GM12865 (cell line): ENCODE data around the gene BZW2.

Source experiments
- DNase-seq: peaks from one replicate; pipeline ENCODE4 v3.0.0; 2010; ENCODE audit warnings: low read depth
- H3K4me3 ChIP-seq: 2 replicates; pipeline ENCODE4 v1.5.1; 2011; ENCODE audit warnings: mild to moderate bottlenecking, low read depth, low read length, control low read depth
- TF ChIP-seq, protein P1 (sequence below): IDR thresholded peaks from 2 replicates; pipeline ENCODE4 v1.5.1; 2011; ENCODE audit warnings: low read length, control low read depth, low read depth, inconsistent platforms; ENCODE audit not compliant: insufficient read depth; ENCODE audit errors: missing control alignments

Gene BZW2

DNA sequence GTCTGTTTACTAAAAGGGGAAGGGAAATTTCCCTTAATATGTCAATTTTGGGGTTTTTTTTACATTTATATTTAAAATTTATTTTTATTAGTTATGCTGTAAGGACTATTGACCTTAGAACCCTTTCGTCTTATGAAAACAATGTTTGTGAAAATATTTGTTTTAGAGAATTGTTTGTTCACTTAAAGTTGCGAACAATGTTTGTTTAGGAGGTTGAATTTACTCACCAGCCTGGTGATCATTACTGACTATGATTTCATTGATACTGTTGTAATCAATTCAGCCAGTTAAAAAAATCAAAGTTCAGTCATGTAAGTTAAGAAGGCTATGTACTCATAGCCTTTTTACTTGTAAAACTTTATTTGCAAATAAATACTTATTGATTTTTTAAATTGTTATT lies 80.2 kb downstream of the BZW2 start:
- H3K4me3 ChIP-seq: no peak overlapping the region
- TF ChIP-seq, protein P1, sequence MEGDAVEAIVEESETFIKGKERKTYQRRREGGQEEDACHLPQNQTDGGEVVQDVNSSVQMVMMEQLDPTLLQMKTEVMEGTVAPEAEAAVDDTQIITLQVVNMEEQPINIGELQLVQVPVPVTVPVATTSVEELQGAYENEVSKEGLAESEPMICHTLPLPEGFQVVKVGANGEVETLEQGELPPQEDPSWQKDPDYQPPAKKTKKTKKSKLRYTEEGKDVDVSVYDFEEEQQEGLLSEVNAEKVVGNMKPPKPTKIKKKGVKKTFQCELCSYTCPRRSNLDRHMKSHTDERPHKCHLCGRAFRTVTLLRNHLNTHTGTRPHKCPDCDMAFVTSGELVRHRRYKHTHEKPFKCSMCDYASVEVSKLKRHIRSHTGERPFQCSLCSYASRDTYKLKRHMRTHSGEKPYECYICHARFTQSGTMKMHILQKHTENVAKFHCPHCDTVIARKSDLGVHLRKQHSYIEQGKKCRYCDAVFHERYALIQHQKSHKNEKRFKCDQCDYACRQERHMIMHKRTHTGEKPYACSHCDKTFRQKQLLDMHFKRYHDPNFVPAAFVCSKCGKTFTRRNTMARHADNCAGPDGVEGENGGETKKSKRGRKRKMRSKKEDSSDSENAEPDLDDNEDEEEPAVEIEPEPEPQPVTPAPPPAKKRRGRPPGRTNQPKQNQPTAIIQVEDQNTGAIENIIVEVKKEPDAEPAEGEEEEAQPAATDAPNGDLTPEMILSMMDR: no peak
- DNase-seq: no peak

DNA sequence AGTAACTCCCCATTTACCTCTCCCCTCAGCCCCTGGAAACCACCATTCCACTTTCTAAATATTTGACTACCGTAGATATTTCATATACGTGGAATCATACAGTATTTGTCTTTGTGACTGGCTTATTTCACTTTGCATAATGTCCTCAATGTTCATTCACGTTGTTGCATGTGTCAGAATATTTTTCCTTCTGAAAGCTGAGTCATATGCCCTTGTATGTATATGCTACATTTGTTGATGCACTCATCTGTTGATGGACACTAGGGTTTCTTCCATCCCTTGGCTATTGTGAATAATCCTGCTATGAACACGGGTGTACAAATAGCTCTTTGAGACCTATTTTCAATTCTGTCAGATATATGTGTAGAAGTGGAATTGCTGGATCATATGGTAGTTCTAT lies 81.8 kb downstream of the BZW2 start:
- TF ChIP-seq, protein P1: no peak
- DNase-seq: no peak
- no peak overlapping the region for H3K4me3 ChIP-seq

DNA sequence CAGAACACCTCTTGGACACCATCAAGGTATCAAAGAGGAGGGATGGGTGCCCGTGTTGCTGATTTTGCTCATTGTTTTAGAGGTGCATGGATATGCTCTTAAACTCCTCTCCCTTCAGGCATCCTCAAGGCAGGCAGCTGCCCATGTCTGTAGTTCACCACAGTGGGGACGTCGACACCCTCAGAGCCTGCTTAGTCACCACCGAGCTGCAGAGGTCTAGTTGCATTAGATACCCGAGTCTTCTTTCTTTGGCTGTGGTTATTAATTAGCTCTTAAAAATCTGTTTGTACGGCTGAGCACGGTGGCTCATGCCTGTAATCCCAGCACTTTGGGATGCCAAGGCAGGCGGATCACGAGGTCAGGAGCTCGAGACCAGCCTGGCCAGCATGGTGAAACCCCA lies 82.8 kb downstream of the BZW2 start:
- H3K4me3 ChIP-seq: no peak overlapping the region
- TF ChIP-seq, protein P1: no peak
- DNase-seq: no peak

DNA sequence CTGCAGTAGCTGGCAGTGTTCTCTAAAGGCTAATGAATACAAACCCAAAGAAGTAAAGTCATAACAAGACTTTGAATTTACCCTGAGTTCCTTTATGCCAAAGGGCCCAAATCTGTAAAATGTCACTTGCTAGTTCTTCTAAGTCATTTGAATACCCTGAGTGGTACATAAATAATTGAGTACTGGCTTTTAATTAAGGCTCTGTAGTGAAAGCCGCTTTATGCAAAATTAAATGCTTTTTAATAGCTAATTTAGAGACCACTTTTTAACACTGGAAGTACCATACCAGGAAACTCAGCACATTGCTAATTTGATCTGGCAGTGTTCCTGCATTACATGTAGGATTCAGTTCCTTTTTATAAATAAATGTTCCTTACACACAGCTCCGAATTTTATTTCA lies 83.6 kb downstream of the BZW2 start:
- TF ChIP-seq, protein P1: no peak
- no peak overlapping the region for H3K4me3 ChIP-seq
- DNase-seq: no peak

DNA sequence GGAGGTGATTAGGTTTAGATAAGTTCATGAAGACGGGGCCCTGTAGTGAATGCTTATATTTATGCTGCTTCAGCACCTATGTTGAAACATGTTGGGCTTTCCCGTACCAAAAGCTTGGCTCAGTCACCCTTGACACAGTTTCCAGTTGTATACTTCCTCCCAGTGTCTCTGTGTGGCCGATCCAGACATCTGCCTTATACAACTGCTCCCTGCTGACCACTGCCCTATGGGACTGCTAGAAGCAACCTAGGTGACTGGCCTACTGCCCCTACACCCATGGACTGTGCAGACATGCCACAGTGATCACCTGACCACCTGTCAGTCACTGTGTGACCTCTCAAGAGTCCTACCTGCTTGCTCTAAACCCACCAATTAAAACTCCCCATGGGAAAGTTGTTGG lies 85.0 kb downstream of the BZW2 start:
- TF ChIP-seq, protein P1: no peak
- no peak for DNase-seq
- no peak overlapping the region for H3K4me3 ChIP-seq

DNA sequence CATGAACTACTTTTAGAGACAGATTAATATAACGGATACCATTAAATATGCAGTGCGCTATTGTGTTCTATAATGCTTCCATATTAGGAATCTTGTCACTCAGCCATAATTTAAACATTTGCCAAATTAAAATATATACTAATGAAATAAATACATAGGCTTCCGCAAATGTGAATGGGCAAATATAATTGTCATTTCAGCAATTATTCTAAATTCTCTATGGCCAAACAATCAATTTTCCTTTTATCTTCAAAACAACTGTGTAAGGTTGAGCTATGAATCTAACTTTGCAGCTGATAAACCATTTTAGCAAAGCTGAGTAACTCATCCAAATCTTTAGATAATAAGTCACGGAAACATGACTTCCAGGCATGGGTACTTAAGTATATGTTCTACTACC lies 86.8 kb downstream of the BZW2 start:
- DNase-seq: no peak
- TF ChIP-seq, protein P1: no peak
- H3K4me3 ChIP-seq: no peak overlapping the region

DNA sequence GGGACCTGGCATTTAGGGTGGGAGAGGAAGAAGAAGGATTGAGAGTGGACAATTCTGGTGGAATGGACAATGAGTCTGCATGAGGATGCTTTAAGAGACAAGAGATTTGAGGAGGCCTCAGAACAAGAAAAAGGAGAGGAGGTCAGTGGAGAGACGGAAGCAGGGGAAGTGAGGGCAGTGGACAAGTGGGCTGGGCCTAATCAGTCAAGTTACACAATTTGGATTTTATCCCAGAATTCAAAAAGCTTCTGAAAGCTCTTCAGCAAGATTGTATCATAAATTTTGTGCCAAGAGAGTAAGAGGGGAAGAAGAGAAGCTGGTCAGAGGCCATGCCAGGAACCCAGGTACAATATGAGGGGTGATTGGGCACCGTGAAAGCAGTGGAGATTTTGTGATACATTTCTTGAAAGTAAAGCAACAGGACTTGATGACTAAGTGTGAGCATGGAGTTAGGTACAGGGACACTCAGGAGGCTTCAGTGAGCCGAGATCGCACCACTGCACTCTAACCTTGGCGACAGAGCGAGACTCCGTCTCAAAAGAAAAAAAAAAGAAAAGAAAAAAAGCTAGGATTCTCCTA lies 88.3 kb downstream of the BZW2 start:
- DNase-seq: no peak
- TF ChIP-seq, protein P1: no peak
- H3K4me3 ChIP-seq: no peak overlapping the region
